NK-92 treated with Interleukin-12 subunit alpha and Interleukin-12 subunit beta, amount 100 ng/mL, for 24 hours (cell line): ENCODE data around the gene WIF1.

Experiments used
- DNase-seq: peaks from one replicate; lab custom pipeline; 2025; lab: John Stamatoyannopoulos, UW

WIF1 gene

GRCh38 chr12:65122703-65123102, 1.6 kb upstream of the WIF1 start:
- DNase-seq, result no peak

GRCh38 chr12:65121956-65122469, 908 bp upstream of the WIF1 start:
- no peak for DNase-seq

GRCh38 chr12:65119063-65119462, 2.0 kb downstream of the WIF1 start:
- no peak for DNase-seq

GRCh38 chr12:65113621-65114035, 7.5 kb downstream of the WIF1 start:
- no peak for DNase-seq

GRCh38 chr12:65106948-65107347, 14.2 kb downstream of the WIF1 start:
- DNase-seq, result no peak

- DNase-seq, result no peak
These were observed 21.0 kb downstream of the WIF1 start for GRCh38 chr12:65100140-65100539.

GRCh38 chr12:65099182-65099581, 21.9 kb downstream of the WIF1 start:
- DNase-seq, result no peak

GRCh38 chr12:65098364-65098763, 22.7 kb downstream of the WIF1 start:
- no peak for DNase-seq

GRCh38 chr12:65094722-65095121, 26.4 kb downstream of the WIF1 start:
- DNase-seq, result no peak

GRCh38 chr12:65093606-65094005, 27.5 kb downstream of the WIF1 start:
- no peak for DNase-seq

GRCh38 chr12:65090461-65090860, 30.6 kb downstream of the WIF1 start:
- no peak for DNase-seq

- DNase-seq, result no peak
These were observed 34.9 kb downstream of the WIF1 start for GRCh38 chr12:65086236-65086635.

GRCh38 chr12:65084579-65084978, 36.5 kb downstream of the WIF1 start:
- no peak for DNase-seq

- no peak for DNase-seq
These were observed 37.5 kb downstream of the WIF1 start for GRCh38 chr12:65083581-65083980.

GRCh38 chr12:65082406-65082805, 38.7 kb downstream of the WIF1 start:
- no peak for DNase-seq

GRCh38 chr12:65081496-65081895, 39.6 kb downstream of the WIF1 start:
- no peak for DNase-seq

- no peak for DNase-seq
These were observed 46.2 kb downstream of the WIF1 start for GRCh38 chr12:65074932-65075331.

- DNase-seq, result no peak
These were observed 51.8 kb downstream of the WIF1 start for GRCh38 chr12:65069336-65069735.

GRCh38 chr12:65067383-65067782, 53.7 kb downstream of the WIF1 start:
- DNase-seq, result no peak

GRCh38 chr12:65055859-65056258, 65.2 kb downstream of the WIF1 start:
- no peak for DNase-seq

- no peak for DNase-seq
These were observed 69.9 kb downstream of the WIF1 start for GRCh38 chr12:65051218-65051617.

GRCh38 chr12:65045269-65045668, 75.8 kb downstream of the WIF1 start:
- no peak for DNase-seq

GRCh38 chr12:65039301-65039700, 81.8 kb downstream of the WIF1 start:
- no peak for DNase-seq

- no peak for DNase-seq
These were observed 96.0 kb downstream of the WIF1 start for GRCh38 chr12:65025136-65025535.

- no peak for DNase-seq
These were observed 97.6 kb downstream of the WIF1 start for GRCh38 chr12:65023485-65023884.
